ENCODE measurements around the gene MAT2A. TPM values are rescaled to one million over a fixed set of nuclear protein-coding genes. Genes with fewer than 3 reads are reported as not detected.
A peak's percentile ranks its signal among the peaks of the same experiment; 100 is the strongest.

The MAT2A gene
- total RNA-seq, 4 donors from 2014 or later: 139 to 164 (median 145) TPM

GRCh38 chr2:85505551-85506238 lies 33.3 kb upstream of the MAT2A start:
- H3K36me3 ChIP-seq: no peaks in the 10 kb centered on the region
- no peak for DNase-seq (ENCODE audit: low spot score in 2 of 2)
- H3K27me3 ChIP-seq: no peaks in the 10 kb centered on the region
- H3K9me3 ChIP-seq: no peaks in the 10 kb centered on the region
- no peak overlapping the region for H3K4me3 ChIP-seq
- TF ChIP-seq POLR2A (IDR thresholded peaks at IDR 0.05): no peak
- TF ChIP-seq EP300 (IDR thresholded peaks at IDR 0.05): no peak
- TF ChIP-seq CTCF (IDR thresholded peaks at IDR 0.05): no peak
- H3K4me1 ChIP-seq: peaks cover 0 to 34% (median 2%) of the 10 kb centered on the region in 4 donors
- WGBS, 2 donors: 87 to 90% methylated on average over 10 of the region's 10 CpGs
- peak overlapping the region in 2 of 4 donors; percentile 56 to 75 for H3K27ac ChIP-seq

- TF ChIP-seq POLR2A (IDR thresholded peaks at IDR 0.05): no peak
- no peak for TF ChIP-seq CTCF (IDR thresholded peaks at IDR 0.05)
- TF ChIP-seq EP300 (IDR thresholded peaks at IDR 0.05): no peak
- Histone ChIP-seq H3K4me1 (peaks cover 0 to 44% (median 6%) of the 10 kb centered on the region in 4 donors), H3K4me3 (no peak overlapping the region), H3K27me3 (no peaks in the 10 kb centered on the region), H3K9me3 (no peaks in the 10 kb centered on the region), H3K36me3 (no peaks in the 10 kb centered on the region), H3K27ac (peak overlapping the region in 2 of 4 donors; percentile 56 to 57)
- no peak for DNase-seq (ENCODE audit: low spot score in 2 of 2)
- WGBS, 2 donors: 43 to 50% methylated on average over 7 of the region's 7 CpGs
Measured at GRCh38 chr2:85506768-85507181, 32.2 kb upstream of the MAT2A start.

GRCh38 chr2:85511008-85511811 lies 27.8 kb upstream of the MAT2A start:
- Histone ChIP-seq H3K9me3 (no peaks in the 10 kb centered on the region), H3K36me3 (no peaks in the 10 kb centered on the region), H3K4me3 (no peak overlapping the region), H3K4me1 (peaks cover 0 to 16% (median 4%) of the 10 kb centered on the region in 4 donors), H3K27ac (peak overlapping the region in 2 of 4 donors; percentile 39 to 70), H3K27me3 (no peaks in the 10 kb centered on the region)
- no peak for DNase-seq (ENCODE audit: low spot score in 2 of 2)
- WGBS, 2 donors: 44 to 48% methylated on average over 6 of the region's 6 CpGs
- no peak for TF ChIP-seq POLR2A (IDR thresholded peaks at IDR 0.05)
- TF ChIP-seq EP300 (IDR thresholded peaks at IDR 0.05): peak in 1 of 2 donors; percentile 15
- no peak for TF ChIP-seq CTCF (IDR thresholded peaks at IDR 0.05)

GRCh38 chr2:85514323-85514722 lies 24.6 kb upstream of the MAT2A start:
- no peak for DNase-seq (ENCODE audit: low spot score in 2 of 2)
- Histone ChIP-seq H3K36me3 (no peaks in the 10 kb centered on the region), H3K27me3 (no peaks in the 10 kb centered on the region), H3K4me3 (no peak overlapping the region), H3K4me1 (peaks cover 0 to 10% (median 4%) of the 10 kb centered on the region in 4 donors), H3K9me3 (no peaks in the 10 kb centered on the region), H3K27ac (no peak overlapping the region)
- TF ChIP-seq CTCF (IDR thresholded peaks at IDR 0.05) (no peak), EP300 (IDR thresholded peaks at IDR 0.05) (no peak), POLR2A (IDR thresholded peaks at IDR 0.05) (no peak)
- WGBS, 2 donors: 84 to 86% methylated on average over 6 of the region's 6 CpGs

Data from tibial nerve (tissue), 4 donors.